ENCODE measurements around the gene TUFM. TPM values are rescaled to one million over a fixed set of nuclear protein-coding genes. Genes with fewer than 3 reads are reported as not detected.
A peak's percentile ranks its signal among the peaks of the same experiment; 100 is the strongest.

Gene TUFM
- polyA plus RNA-seq, 3 donors from 2014 or later, result 149 to 206 (median 153) TPM

- Mint-ChIP-seq H3K27me3 (ENCODE audit: low read depth in 3 of 3) (peaks cover 1 to 10% (median 4%) of the 10 kb centered on the region in 3 donors), H3K36me3 (peaks cover 3 to 12% (median 6%) of the 10 kb centered on the region in 3 donors), H3K27ac (peak overlapping the region in 2 of 6 donors; percentile 7 to 13), H3K4me1 (peaks cover 32 to 35% of the 10 kb centered on the region in 2 donors), H3K4me3 (no peak overlapping the region), H3K9me3 (no peaks in the 10 kb centered on the region)
- DNase-seq, result no peak
These were observed 3.5 kb downstream of the TUFM start for GRCh38 chr16:28842696-28843095.

- peak overlapping the region in 4 of 6 donors; percentile 28 to 62 (median 52) for H3K27ac Mint-ChIP-seq
- peaks cover 0 to 5% (median 3%) of the 10 kb centered on the region in 3 donors for H3K27me3 Mint-ChIP-seq (ENCODE audit: low read depth in 3 of 3)
These were observed 6.2 kb downstream of the TUFM start for GRCh38 chr16:28839899-28840298.

GRCh38 chr16:28839004-28839639, 7.0 kb downstream of the TUFM start:
- peaks cover 0 to 6% (median 3%) of the 10 kb centered on the region in 3 donors for H3K27me3 Mint-ChIP-seq (ENCODE audit: low read depth in 3 of 3)
- H3K4me1 Mint-ChIP-seq, result peaks cover 0 to 5% of the 10 kb centered on the region in 2 donors
- H3K27ac Mint-ChIP-seq, result no peak overlapping the region
- H3K36me3 Mint-ChIP-seq, result peaks cover 7 to 15% (median 11%) of the 10 kb centered on the region in 3 donors
- no peak overlapping the region for H3K4me3 Mint-ChIP-seq
- no peaks in the 10 kb centered on the region for H3K9me3 Mint-ChIP-seq
- no peak for DNase-seq

More at GRCh38 chr16:28839899-28840298, 6.2 kb downstream of the TUFM start:
- peaks cover 6 to 11% of the 10 kb centered on the region in 2 donors for H3K4me1 Mint-ChIP-seq
- H3K4me3 Mint-ChIP-seq, result no peak overlapping the region
- H3K9me3 Mint-ChIP-seq, result no peaks in the 10 kb centered on the region
- peaks cover 4 to 13% (median 7%) of the 10 kb centered on the region in 3 donors for H3K36me3 Mint-ChIP-seq
- no peak for DNase-seq

GRCh38 chr16:28838558-28838918, 7.6 kb downstream of the TUFM start:
- H3K27me3 Mint-ChIP-seq (ENCODE audit: low read depth in 3 of 3), result peaks cover 0 to 6% (median 3%) of the 10 kb centered on the region in 3 donors
- peaks cover 11 to 20% (median 13%) of the 10 kb centered on the region in 3 donors for H3K36me3 Mint-ChIP-seq
- H3K4me1 Mint-ChIP-seq, result peaks cover 0 to 5% of the 10 kb centered on the region in 2 donors
- no peak overlapping the region for H3K4me3 Mint-ChIP-seq
- H3K9me3 Mint-ChIP-seq, result no peaks in the 10 kb centered on the region
- DNase-seq, result no peak
- H3K27ac Mint-ChIP-seq, result peak overlapping the region in 3 of 6 donors; percentile 30 to 68 (median 54)

GRCh38 chr16:28837672-28838557, 8.2 kb downstream of the TUFM start:
- no peak for DNase-seq
- H3K36me3 Mint-ChIP-seq, result peaks cover 15 to 26% (median 16%) of the 10 kb centered on the region in 3 donors
- H3K27ac Mint-ChIP-seq, result peak overlapping the region in 3 of 6 donors; percentile 5 to 68 (median 47)
- no peaks in the 10 kb centered on the region for H3K9me3 Mint-ChIP-seq
- peaks cover 0 to 9% (median 6%) of the 10 kb centered on the region in 3 donors for H3K27me3 Mint-ChIP-seq (ENCODE audit: low read depth in 3 of 3)
- H3K4me1 Mint-ChIP-seq, result peaks cover 0 to 2% of the 10 kb centered on the region in 2 donors
- H3K4me3 Mint-ChIP-seq, result no peak overlapping the region

GRCh38 chr16:28836761-28837064, 9.4 kb downstream of the TUFM start:
- no peak overlapping the region for H3K27ac Mint-ChIP-seq
- no peak for DNase-seq
- H3K4me1 Mint-ChIP-seq, result peaks cover 2 to 5% of the 10 kb centered on the region in 2 donors
- no peaks in the 10 kb centered on the region for H3K9me3 Mint-ChIP-seq
- no peak overlapping the region for H3K4me3 Mint-ChIP-seq
- H3K36me3 Mint-ChIP-seq, result peaks cover 21 to 35% (median 22%) of the 10 kb centered on the region in 3 donors
- H3K27me3 Mint-ChIP-seq (ENCODE audit: low read depth in 3 of 3), result peaks cover 0 to 10% (median 6%) of the 10 kb centered on the region in 3 donors

- no peak overlapping the region for H3K4me3 Mint-ChIP-seq
- H3K36me3 Mint-ChIP-seq, result peaks cover 21 to 36% (median 22%) of the 10 kb centered on the region in 3 donors
- peaks cover 0 to 10% (median 5%) of the 10 kb centered on the region in 3 donors for H3K27me3 Mint-ChIP-seq (ENCODE audit: low read depth in 3 of 3)
- no peak overlapping the region for H3K27ac Mint-ChIP-seq
- H3K4me1 Mint-ChIP-seq, result peaks cover 2 to 5% of the 10 kb centered on the region in 2 donors
- no peaks in the 10 kb centered on the region for H3K9me3 Mint-ChIP-seq
- no peak for DNase-seq
These were observed 10.0 kb downstream of the TUFM start for GRCh38 chr16:28835864-28836760.

- H3K9me3 Mint-ChIP-seq, result no peaks in the 10 kb centered on the region
- no peak overlapping the region for H3K4me3 Mint-ChIP-seq
- peaks cover 23 to 45% (median 26%) of the 10 kb centered on the region in 3 donors for H3K36me3 Mint-ChIP-seq
- H3K4me1 Mint-ChIP-seq, result peaks cover 2 to 6% of the 10 kb centered on the region in 2 donors
- DNase-seq, result no peak
- peaks cover 0 to 10% (median 5%) of the 10 kb centered on the region in 3 donors for H3K27me3 Mint-ChIP-seq (ENCODE audit: low read depth in 3 of 3)
- H3K27ac Mint-ChIP-seq, result peak overlapping the region in 1 of 6 donors; percentile 39
These were observed 11.0 kb downstream of the TUFM start for GRCh38 chr16:28834873-28835863.

- Mint-ChIP-seq H3K4me3 (no peak overlapping the region), H3K27ac (no peak overlapping the region)
These were observed 11.8 kb downstream of the TUFM start for GRCh38 chr16:28834349-28834748.

GRCh38 chr16:28830531-28830930, 15.6 kb downstream of the TUFM start:
- DNase-seq, result no peak

More at GRCh38 chr16:28834349-28834748, 11.8 kb downstream of the TUFM start:
- Mint-ChIP-seq H3K4me1 (peaks cover 2 to 12% of the 10 kb centered on the region in 2 donors), H3K36me3 (peaks cover 26 to 53% (median 34%) of the 10 kb centered on the region in 3 donors), H3K9me3 (no peaks in the 10 kb centered on the region), H3K27me3 (ENCODE audit: low read depth in 3 of 3) (peaks cover 0 to 10% (median 5%) of the 10 kb centered on the region in 3 donors)
- DNase-seq, result no peak

GRCh38 chr16:28829747-28830146, 16.4 kb downstream of the TUFM start:
- Mint-ChIP-seq H3K4me3 (no peak overlapping the region), H3K27me3 (ENCODE audit: low read depth in 3 of 3) (peaks cover 2 to 7% (median 4%) of the 10 kb centered on the region in 3 donors), H3K9me3 (no peaks in the 10 kb centered on the region), H3K27ac (peak overlapping the region in 1 of 6 donors; percentile 28), H3K36me3 (peaks cover 27 to 71% (median 46%) of the 10 kb centered on the region in 3 donors), H3K4me1 (peaks cover 18 to 34% of the 10 kb centered on the region in 2 donors)
- no peak for DNase-seq

More at GRCh38 chr16:28830531-28830930, 15.6 kb downstream of the TUFM start:
- H3K4me3 Mint-ChIP-seq, result no peak overlapping the region
- H3K9me3 Mint-ChIP-seq, result no peaks in the 10 kb centered on the region
- peaks cover 2 to 7% (median 5%) of the 10 kb centered on the region in 3 donors for H3K27me3 Mint-ChIP-seq (ENCODE audit: low read depth in 3 of 3)
- H3K4me1 Mint-ChIP-seq, result peaks cover 11 to 26% of the 10 kb centered on the region in 2 donors
- peaks cover 29 to 72% (median 44%) of the 10 kb centered on the region in 3 donors for H3K36me3 Mint-ChIP-seq
- H3K27ac Mint-ChIP-seq, result peak overlapping the region in 1 of 6 donors; percentile 35

GRCh38 chr16:28826141-28826540, 20.0 kb downstream of the TUFM start:
- H3K4me1 Mint-ChIP-seq, result peaks cover 38 to 48% of the 10 kb centered on the region in 2 donors
- peaks cover 16 to 29% (median 20%) of the 10 kb centered on the region in 3 donors for H3K27me3 Mint-ChIP-seq (ENCODE audit: low read depth in 3 of 3)
- peaks cover 11 to 48% (median 26%) of the 10 kb centered on the region in 3 donors for H3K36me3 Mint-ChIP-seq
- DNase-seq, result no peak
- H3K4me3 Mint-ChIP-seq, result peak overlapping the region in 3 of 5 donors; percentile 18 to 46 (median 46)
- peak overlapping the region; percentile 56 to 99 (median 72) for H3K27ac Mint-ChIP-seq
- H3K9me3 Mint-ChIP-seq, result no peaks in the 10 kb centered on the region

Data from immature natural killer cell (primary cell).